GM23338 (cell line): Measurements from ENCODE around the gene MYO3B. TPM values are rescaled to one million over a fixed set of nuclear protein-coding genes. Genes with fewer than 3 reads are reported as not detected.

Experiments
- ATAC-seq: fragments of 200-7000 bp; cut with Tn5 transposase; 3 replicates; pipeline ENCODE4 v1.9.1; 2020
- DNase-seq: peaks from one replicate; pipeline ENCODE4 v3.0.0-alpha.2; 2015; ENCODE audit warnings: low spot score
- H2AFZ ChIP-seq: fragments of 200-600 bp; sonication (generic); 2 replicates; pipeline ENCODE4 v1.8.0; 2016; ENCODE audit warnings: antibody characterized with exemption, mild to moderate bottlenecking, moderate library complexity
- H3F3A ChIP-seq: fragments of 200-600 bp; sonication (generic); replicated peaks from 2 replicates; pipeline ENCODE4 v1.8.0; 2017; ENCODE audit warnings: antibody characterized with exemption, mixed run types, low read depth
- H3K27ac ChIP-seq: fragments of 200-600 bp; sonication (generic); 2 replicates; pipeline ENCODE4 v1.6.1; 2016; ENCODE audit warnings: low read depth
- H3K27me3 ChIP-seq: fragments of 200-600 bp; sonication (generic); 2 replicates; pipeline ENCODE4 v1.8.0; 2016; ENCODE audit warnings: mild to moderate bottlenecking, mixed run types, moderate library complexity; ENCODE audit not compliant: insufficient read depth
- H3K36me3 ChIP-seq: fragments of 200-600 bp; sonication (generic); 2 replicates; pipeline ENCODE4 v1.8.0; 2016; ENCODE audit warnings: mild to moderate bottlenecking; ENCODE audit not compliant: insufficient read depth
- H3K4me1 ChIP-seq: fragments of 200-600 bp; sonication (generic); 2 replicates; pipeline ENCODE4 v1.8.0; 2016; ENCODE audit warnings: mild to moderate bottlenecking, moderate library complexity; ENCODE audit not compliant: insufficient read depth
- H3K4me2 ChIP-seq: fragments of 200-600 bp; sonication (generic); 2 replicates; pipeline ENCODE4 v1.7.1; 2017; ENCODE audit warnings: mixed run types
- H3K4me3 ChIP-seq: fragments of 200-600 bp; sonication (generic); 2 replicates; pipeline ENCODE4 v1.6.1; 2016; ENCODE audit warnings: mixed run types
- H3K79me2 ChIP-seq: fragments of 200-600 bp; sonication (generic); replicated peaks from 2 replicates; pipeline ENCODE4 v1.8.0; 2017; ENCODE audit warnings: mild to moderate bottlenecking; ENCODE audit not compliant: insufficient read depth
- H3K9me2 ChIP-seq: fragments of 200-600 bp; sonication (generic); 2 replicates; pipeline ENCODE4 v1.8.0; 2017; ENCODE audit not compliant: insufficient read depth
- H4K20me1 ChIP-seq: fragments of 200-600 bp; sonication (generic); replicated peaks from 2 replicates; pipeline ENCODE4 v1.8.0; 2017; ENCODE audit warnings: mild to moderate bottlenecking; ENCODE audit not compliant: insufficient read depth
- H3K27ac Mint-ChIP-seq: 2 replicates; pipeline ENCODE4 v1.8.0; 2020; ENCODE audit warnings: inconsistent platforms, mild to moderate bottlenecking, moderate library complexity, mixed read lengths
- H3K27me3 Mint-ChIP-seq: 3 replicates; pipeline ENCODE4 v1.8.0; 2022; ENCODE audit warnings: low read depth, mild to moderate bottlenecking, moderate library complexity, mixed read lengths, inconsistent platforms; ENCODE audit not compliant: insufficient read depth, poor library complexity
- H3K36me3 Mint-ChIP-seq: 3 replicates; pipeline ENCODE4 v1.8.0; 2021; ENCODE audit warnings: low read depth, mild to moderate bottlenecking, inconsistent platforms, moderate library complexity, mixed read lengths
- H3K4me1 Mint-ChIP-seq: 3 replicates; pipeline ENCODE4 v1.8.0; 2020; ENCODE audit warnings: mild to moderate bottlenecking, inconsistent platforms, mixed read lengths
- H3K4me3 Mint-ChIP-seq: 3 replicates; pipeline ENCODE4 v1.8.0; 2021; ENCODE audit warnings: moderate library complexity, mild to moderate bottlenecking, inconsistent platforms, mixed read lengths
- H3K9me3 Mint-ChIP-seq: 3 replicates; pipeline ENCODE4 v1.8.0; 2020; ENCODE audit warnings: moderate library complexity, mild to moderate bottlenecking, inconsistent platforms, mixed read lengths
- CREB1 ChIP-seq: fragments of 250-450 bp; sonication (Bioruptor Pico); IDR thresholded peaks from 2 replicates; pipeline ENCODE4 v1.5.0; 2020; ENCODE audit warnings: low read depth, mild to moderate bottlenecking, moderate library complexity
- EZH2 ChIP-seq: fragments of 200-600 bp; sonication (generic); IDR thresholded peaks from one replicate; pipeline ENCODE4 v1.8.0; 2017; ENCODE audit warnings: antibody characterized with exemption, mild to moderate bottlenecking, low read depth; ENCODE audit not compliant: unreplicated experiment
- EZH2phosphoT487 ChIP-seq: fragments of 200-600 bp; sonication (generic); IDR thresholded peaks from one replicate; pipeline ENCODE4 v1.8.1; 2018; ENCODE audit warnings: antibody characterized with exemption; ENCODE audit not compliant: unreplicated experiment
- JUNB ChIP-seq: IDR thresholded peaks from one replicate; pipeline ENCODE4 v1.6.1; 2016; ENCODE audit warnings: antibody characterized with exemption; ENCODE audit not compliant: unreplicated experiment
- NANOG ChIP-seq: IDR thresholded peaks from 2 replicates; pipeline ENCODE4 v1.6.1; 2016; ENCODE audit warnings: antibody characterized with exemption, borderline replicate concordance
- POLR2AphosphoS5 ChIP-seq: IDR thresholded peaks from 2 replicates; pipeline ENCODE4 v1.6.1; 2016; ENCODE audit warnings: antibody characterized with exemption, low read depth
- STAT1 ChIP-seq: IDR thresholded peaks from one replicate; pipeline ENCODE4 v1.6.1; 2016; ENCODE audit warnings: antibody characterized with exemption; ENCODE audit not compliant: unreplicated experiment
- ZNF114 ChIP-seq: fragments of 250-450 bp; sonication (Bioruptor Pico); IDR thresholded peaks from 2 replicates; pipeline ENCODE4 v1.5.0; 2020; ENCODE audit warnings: mild to moderate bottlenecking, moderate library complexity
- ZNF331 ChIP-seq: fragments of 250-450 bp; sonication (Bioruptor Pico); IDR thresholded peaks from 2 replicates; pipeline ENCODE4 v1.5.0; 2020; ENCODE audit warnings: low read depth, mild to moderate bottlenecking, moderate library complexity
- polyA plus RNA-seq: library from polyadenylated mRNA; unstranded; fragments of >200 nt; fragmentation: Nextera tagmentation; extraction: Ambion mirVana; gene quantifications from 2 replicates; pipeline ENCODE4 v1.2.1, GENCODE V29; 2016
- total RNA-seq: library from RNA; depleted of rRNA; stranded (reverse); fragments of >200 nt; shearing (Covaris generic); gene quantifications from 2 replicates; pipeline ENCODE4 v1.2.3, GENCODE V29; 2014
- TF ChIP-seq, protein P1 (sequence below): IDR thresholded peaks from one replicate; pipeline ENCODE4 v1.6.1; 2018; ENCODE audit warnings: antibody characterized with exemption; ENCODE audit not compliant: unreplicated experiment
- TF ChIP-seq, protein P2 (sequence below): fragments of 250-450 bp; sonication (Bioruptor Pico); IDR thresholded peaks from 2 replicates; pipeline ENCODE4 v1.5.0; 2020; ENCODE audit warnings: mild to moderate bottlenecking, moderate library complexity
- TF ChIP-seq, protein P3 (sequence below): IDR thresholded peaks from 2 replicates; pipeline ENCODE4 v1.6.1; 2016; ENCODE audit warnings: antibody characterized with exemption
- TF ChIP-seq, protein P4 (sequence below), 2 experiments: fragments of 200-600 bp in 1 of 2; sonication (generic) in 1 of 2; conservative IDR thresholded peaks; 2 replicates each; pipeline versions ENCODE4 v1.5.1 to v1.6.1; 2016 to 2017; ENCODE audit warnings: antibody characterized with exemption in 2 of 2, low read depth in 2 of 2, mild to moderate bottlenecking in 2 of 2, moderate library complexity in 1 of 2

MYO3B gene
- total and polyA plus RNA-seq, 2 experiments from 2014 or later, result 0.42 TPM; not detected in 1

DNA sequence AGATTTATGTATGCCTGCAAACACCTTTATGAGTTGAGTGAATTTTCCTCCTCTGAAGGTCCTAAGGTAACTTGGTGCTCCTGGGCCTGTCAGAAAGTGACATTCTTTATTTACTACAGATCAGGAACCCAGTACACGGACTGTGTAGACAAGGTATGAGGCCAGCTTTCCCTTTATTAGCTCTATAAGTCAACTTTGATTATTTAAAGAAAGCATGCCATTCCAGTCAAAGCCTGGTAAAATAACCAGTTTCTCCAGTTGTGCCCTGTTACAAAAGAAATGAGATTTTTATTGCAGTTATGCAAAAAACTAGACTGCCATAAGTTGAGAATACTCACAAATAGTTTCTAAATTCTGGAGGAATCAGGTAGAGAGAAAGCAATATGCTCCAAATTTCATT is 271.1 kb downstream of the MYO3B start:
- Histone ChIP-seq H3K4me2 (no peak overlapping the region), H3K27me3 (no peaks in the 10 kb centered on the region), H3K36me3 (peaks cover 12% of the 10 kb centered on the region), H3K4me3 (no peak overlapping the region), H3K27ac (no peak overlapping the region), H3K9me2 (no peaks in the 10 kb centered on the region), H3K79me2 (no peaks in the 10 kb centered on the region), H2AFZ (no peak overlapping the region), H4K20me1 (no peaks in the 10 kb centered on the region), H3F3A (no peaks in the 10 kb centered on the region), H3K4me1 (no peaks in the 10 kb centered on the region)
- no peak overlapping the region for H3K4me3 Mint-ChIP-seq
- no peaks in the 10 kb centered on the region for H3K27me3 Mint-ChIP-seq
- peaks cover 27% of the 10 kb centered on the region; the same call in 2 of the 3 replicates for H3K36me3 Mint-ChIP-seq
- H3K4me1 Mint-ChIP-seq, result no peaks in the 10 kb centered on the region
- H3K27ac Mint-ChIP-seq, result no peak overlapping the region
- ATAC-seq (no peak), DNase-seq (no peak)
- TF ChIP-seq STAT1, result no peak
- TF ChIP-seq ZNF114 (CRISPR knock-in tag), result no peak
- TF ChIP-seq NANOG, result no peak
- TF ChIP-seq EZH2, result no peak
- no peak for TF ChIP-seq POLR2AphosphoS5
- no peak for TF ChIP-seq ZNF331 (CRISPR knock-in tag)
- TF ChIP-seq CREB1 (CRISPR knock-in tag), result no peak
- no peak for TF ChIP-seq EZH2phosphoT487
- TF ChIP-seq JUNB, result no peak
- TF ChIP-seq, protein P1, sequence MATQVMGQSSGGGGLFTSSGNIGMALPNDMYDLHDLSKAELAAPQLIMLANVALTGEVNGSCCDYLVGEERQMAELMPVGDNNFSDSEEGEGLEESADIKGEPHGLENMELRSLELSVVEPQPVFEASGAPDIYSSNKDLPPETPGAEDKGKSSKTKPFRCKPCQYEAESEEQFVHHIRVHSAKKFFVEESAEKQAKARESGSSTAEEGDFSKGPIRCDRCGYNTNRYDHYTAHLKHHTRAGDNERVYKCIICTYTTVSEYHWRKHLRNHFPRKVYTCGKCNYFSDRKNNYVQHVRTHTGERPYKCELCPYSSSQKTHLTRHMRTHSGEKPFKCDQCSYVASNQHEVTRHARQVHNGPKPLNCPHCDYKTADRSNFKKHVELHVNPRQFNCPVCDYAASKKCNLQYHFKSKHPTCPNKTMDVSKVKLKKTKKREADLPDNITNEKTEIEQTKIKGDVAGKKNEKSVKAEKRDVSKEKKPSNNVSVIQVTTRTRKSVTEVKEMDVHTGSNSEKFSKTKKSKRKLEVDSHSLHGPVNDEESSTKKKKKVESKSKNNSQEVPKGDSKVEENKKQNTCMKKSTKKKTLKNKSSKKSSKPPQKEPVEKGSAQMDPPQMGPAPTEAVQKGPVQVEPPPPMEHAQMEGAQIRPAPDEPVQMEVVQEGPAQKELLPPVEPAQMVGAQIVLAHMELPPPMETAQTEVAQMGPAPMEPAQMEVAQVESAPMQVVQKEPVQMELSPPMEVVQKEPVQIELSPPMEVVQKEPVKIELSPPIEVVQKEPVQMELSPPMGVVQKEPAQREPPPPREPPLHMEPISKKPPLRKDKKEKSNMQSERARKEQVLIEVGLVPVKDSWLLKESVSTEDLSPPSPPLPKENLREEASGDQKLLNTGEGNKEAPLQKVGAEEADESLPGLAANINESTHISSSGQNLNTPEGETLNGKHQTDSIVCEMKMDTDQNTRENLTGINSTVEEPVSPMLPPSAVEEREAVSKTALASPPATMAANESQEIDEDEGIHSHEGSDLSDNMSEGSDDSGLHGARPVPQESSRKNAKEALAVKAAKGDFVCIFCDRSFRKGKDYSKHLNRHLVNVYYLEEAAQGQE, result no peak
- TF ChIP-seq, protein P2, sequence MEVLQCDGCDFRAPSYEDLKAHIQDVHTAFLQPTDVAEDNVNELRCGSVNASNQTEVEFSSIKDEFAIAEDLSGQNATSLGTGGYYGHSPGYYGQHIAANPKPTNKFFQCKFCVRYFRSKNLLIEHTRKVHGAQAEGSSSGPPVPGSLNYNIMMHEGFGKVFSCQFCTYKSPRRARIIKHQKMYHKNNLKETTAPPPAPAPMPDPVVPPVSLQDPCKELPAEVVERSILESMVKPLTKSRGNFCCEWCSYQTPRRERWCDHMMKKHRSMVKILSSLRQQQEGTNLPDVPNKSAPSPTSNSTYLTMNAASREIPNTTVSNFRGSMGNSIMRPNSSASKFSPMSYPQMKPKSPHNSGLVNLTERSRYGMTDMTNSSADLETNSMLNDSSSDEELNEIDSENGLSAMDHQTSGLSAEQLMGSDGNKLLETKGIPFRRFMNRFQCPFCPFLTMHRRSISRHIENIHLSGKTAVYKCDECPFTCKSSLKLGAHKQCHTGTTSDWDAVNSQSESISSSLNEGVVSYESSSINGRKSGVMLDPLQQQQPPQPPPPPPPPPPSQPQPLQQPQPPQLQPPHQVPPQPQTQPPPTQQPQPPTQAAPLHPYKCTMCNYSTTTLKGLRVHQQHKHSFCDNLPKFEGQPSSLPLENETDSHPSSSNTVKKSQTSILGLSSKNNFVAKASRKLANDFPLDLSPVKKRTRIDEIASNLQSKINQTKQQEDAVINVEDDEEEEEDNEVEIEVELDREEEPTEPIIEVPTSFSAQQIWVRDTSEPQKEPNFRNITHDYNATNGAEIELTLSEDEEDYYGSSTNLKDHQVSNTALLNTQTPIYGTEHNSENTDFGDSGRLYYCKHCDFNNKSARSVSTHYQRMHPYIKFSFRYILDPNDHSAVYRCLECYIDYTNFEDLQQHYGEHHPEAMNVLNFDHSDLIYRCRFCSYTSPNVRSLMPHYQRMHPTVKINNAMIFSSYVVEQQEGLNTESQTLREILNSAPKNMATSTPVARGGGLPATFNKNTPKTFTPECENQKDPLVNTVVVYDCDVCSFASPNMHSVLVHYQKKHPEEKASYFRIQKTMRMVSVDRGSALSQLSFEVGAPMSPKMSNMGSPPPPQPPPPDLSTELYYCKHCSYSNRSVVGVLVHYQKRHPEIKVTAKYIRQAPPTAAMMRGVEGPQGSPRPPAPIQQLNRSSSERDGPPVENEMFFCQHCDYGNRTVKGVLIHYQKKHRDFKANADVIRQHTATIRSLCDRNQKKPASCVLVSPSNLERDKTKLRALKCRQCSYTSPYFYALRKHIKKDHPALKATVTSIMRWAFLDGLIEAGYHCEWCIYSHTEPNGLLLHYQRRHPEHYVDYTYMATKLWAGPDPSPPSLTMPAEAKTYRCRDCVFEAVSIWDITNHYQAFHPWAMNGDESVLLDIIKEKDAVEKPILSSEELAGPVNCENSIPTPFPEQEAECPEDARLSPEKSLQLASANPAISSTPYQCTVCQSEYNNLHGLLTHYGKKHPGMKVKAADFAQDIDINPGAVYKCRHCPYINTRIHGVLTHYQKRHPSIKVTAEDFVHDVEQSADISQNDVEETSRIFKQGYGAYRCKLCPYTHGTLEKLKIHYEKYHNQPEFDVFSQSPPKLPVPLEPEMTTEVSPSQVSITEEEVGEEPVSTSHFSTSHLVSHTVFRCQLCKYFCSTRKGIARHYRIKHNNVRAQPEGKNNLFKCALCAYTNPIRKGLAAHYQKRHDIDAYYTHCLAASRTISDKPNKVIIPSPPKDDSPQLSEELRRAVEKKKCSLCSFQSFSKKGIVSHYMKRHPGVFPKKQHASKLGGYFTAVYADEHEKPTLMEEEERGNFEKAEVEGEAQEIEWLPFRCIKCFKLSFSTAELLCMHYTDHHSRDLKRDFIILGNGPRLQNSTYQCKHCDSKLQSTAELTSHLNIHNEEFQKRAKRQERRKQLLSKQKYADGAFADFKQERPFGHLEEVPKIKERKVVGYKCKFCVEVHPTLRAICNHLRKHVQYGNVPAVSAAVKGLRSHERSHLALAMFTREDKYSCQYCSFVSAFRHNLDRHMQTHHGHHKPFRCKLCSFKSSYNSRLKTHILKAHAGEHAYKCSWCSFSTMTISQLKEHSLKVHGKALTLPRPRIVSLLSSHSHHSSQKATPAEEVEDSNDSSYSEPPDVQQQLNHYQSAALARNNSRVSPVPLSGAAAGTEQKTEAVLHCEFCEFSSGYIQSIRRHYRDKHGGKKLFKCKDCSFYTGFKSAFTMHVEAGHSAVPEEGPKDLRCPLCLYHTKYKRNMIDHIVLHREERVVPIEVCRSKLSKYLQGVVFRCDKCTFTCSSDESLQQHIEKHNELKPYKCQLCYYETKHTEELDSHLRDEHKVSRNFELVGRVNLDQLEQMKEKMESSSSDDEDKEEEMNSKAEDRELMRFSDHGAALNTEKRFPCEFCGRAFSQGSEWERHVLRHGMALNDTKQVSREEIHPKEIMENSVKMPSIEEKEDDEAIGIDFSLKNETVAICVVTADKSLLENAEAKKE (CRISPR knock-in tag), result no peak
- TF ChIP-seq, protein P3, sequence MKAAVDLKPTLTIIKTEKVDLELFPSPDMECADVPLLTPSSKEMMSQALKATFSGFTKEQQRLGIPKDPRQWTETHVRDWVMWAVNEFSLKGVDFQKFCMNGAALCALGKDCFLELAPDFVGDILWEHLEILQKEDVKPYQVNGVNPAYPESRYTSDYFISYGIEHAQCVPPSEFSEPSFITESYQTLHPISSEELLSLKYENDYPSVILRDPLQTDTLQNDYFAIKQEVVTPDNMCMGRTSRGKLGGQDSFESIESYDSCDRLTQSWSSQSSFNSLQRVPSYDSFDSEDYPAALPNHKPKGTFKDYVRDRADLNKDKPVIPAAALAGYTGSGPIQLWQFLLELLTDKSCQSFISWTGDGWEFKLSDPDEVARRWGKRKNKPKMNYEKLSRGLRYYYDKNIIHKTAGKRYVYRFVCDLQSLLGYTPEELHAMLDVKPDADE, result no peak
- TF ChIP-seq, protein P4, sequence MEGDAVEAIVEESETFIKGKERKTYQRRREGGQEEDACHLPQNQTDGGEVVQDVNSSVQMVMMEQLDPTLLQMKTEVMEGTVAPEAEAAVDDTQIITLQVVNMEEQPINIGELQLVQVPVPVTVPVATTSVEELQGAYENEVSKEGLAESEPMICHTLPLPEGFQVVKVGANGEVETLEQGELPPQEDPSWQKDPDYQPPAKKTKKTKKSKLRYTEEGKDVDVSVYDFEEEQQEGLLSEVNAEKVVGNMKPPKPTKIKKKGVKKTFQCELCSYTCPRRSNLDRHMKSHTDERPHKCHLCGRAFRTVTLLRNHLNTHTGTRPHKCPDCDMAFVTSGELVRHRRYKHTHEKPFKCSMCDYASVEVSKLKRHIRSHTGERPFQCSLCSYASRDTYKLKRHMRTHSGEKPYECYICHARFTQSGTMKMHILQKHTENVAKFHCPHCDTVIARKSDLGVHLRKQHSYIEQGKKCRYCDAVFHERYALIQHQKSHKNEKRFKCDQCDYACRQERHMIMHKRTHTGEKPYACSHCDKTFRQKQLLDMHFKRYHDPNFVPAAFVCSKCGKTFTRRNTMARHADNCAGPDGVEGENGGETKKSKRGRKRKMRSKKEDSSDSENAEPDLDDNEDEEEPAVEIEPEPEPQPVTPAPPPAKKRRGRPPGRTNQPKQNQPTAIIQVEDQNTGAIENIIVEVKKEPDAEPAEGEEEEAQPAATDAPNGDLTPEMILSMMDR (conservative IDR thresholded peaks at IDR 0.05; ENCODE audit: low read depth in 2 of 2), result no peak
- peaks cover 43% of the 10 kb centered on the region for H3K9me3 Mint-ChIP-seq
